HL-60/S4 treated with phorbol 12-myristate 13-acetate at 8.2 ng/mL for 4 days and 3 days (cell line): ENCODE results near the gene PARVB.
"Not testable (repeated sequence)": the region's sequence is repeated elsewhere in the genome, so short reads cannot be mapped to it uniquely, and the experiment has no call there.

Experiments
- in situ Hi-C: fragments of 300-500 bp; cut with MboI; formaldehyde crosslinking; loops from 2 replicates; pipeline ENCODE4 v1.15.0; 2022; ENCODE audit warnings: low sequenced_read_pairs

PARVB gene

DNA sequence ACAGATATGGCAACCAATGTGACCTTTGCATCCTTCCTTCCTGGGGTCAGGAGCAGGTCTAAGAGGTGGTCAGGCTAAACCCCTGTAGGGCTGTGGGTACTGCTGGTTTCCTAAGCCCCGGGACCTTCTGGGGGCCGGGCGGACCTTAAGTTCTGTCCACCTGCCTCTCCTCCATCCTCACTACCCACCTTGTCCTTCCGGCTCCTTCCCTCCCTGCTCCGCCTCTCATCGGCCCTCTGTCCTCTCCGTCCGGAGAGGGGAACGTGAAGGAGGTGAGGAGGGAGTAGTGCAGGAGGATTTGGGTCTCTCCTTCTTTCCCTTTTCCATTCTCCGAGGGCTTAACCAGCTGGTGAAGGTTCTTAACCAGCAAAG is 28.3 kb upstream of the PARVB start:
- in situ Hi-C loops: loop anchor here (5.0 to 25.0 kb wide), 2 partner anchors 92 to 642 kb away; no protein-coding TSS in a partner anchor

DNA sequence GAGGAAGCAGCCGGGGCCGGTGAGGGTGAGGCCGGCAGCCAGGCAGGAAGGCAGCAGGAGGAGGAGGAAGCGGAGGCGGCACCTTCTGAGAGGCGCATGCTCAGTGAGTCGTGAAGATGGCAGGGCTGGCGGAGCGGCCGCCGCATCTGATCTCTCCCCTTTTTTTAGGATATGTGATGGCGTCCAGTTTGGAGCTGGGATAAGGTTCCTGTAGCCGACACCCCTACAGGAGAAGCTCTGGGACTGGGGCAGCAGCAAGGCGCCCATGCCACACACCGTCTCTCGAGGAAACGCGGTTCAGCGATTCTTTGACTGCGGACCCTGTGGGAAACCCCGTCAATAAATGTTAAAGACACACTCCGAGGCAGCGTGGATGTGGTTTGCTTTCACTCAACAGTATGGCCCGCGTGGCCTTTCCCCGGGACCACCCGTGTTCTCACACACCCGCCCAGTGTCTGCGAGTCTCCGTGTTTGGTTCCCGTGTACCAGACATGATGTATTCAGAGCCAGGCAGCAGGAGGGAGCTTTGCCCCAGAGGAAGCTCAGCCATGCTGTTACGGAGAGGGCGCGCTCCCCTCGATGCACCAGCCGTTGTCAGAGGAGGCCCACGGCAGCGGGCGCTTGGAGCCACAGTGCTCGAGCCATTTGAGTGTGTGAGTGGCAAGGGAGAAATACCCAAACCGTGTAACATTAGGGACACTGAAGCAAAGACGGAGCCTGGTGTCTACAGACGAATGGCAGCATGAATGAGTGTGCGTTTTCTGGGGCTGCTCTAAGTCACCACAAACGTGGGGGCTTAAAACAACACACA is 27.7 kb upstream of the PARVB start:
- in situ Hi-C loops: loop anchor here (5.0 to 25.0 kb wide), 2 partner anchors 91 to 641 kb away; no protein-coding TSS in a partner anchor

DNA sequence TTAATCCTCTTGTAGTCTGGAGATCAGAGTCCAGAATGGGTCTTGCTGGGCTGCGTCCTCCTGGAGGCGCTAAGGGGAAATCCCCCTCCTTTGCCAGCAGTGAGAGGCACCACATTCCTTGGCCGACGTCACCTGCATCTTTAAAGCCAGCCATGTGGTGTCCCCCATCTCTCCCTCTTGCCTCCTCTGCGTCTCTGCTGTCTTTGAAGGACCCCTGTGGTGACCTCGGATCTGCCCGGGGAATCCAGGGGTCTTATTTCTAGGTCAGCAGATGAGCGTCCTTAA is 27.2 kb upstream of the PARVB start:
- in situ Hi-C loops: loop anchor here (5.0 to 25.0 kb wide), 2 partner anchors 90 to 640 kb away; no protein-coding TSS in a partner anchor

- in situ Hi-C loops: loop anchor here (5.0 to 25.0 kb wide), 2 partner anchors 89 to 639 kb away; no protein-coding TSS in a partner anchor
Observed at GRCh38 chr22:43998679-43999264, 25.3 kb upstream of the PARVB start.

DNA sequence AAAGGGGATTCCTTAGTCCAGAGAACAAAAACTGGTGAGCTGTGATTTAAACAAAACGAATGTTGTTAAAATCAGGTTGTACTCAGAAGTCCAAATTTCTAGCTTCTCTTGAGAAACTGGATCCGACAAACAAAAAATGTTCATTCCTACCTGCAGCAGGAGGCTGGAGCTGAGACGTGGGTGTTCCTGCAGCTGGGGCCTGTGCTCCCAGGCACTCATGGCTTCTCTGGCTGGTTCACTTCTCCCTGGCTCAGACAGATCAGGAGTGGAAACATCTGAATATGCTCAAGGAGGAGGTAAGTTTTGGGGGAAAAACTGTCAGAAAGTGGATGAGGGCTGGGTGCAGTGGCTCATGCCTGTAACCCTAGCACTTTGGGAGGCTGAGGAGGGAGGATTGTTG is 24.7 kb upstream of the PARVB start:
- in situ Hi-C loops: loop anchor here (5.0 to 25.0 kb wide), 2 partner anchors 88 to 638 kb away; no protein-coding TSS in a partner anchor

- in situ Hi-C loops: no loop called here
Observed at GRCh38 chr22:44000123-44000522, 24.0 kb upstream of the PARVB start.

- in situ Hi-C loops: no loop called here
Observed at GRCh38 chr22:44001521-44001920, 22.6 kb upstream of the PARVB start.

GRCh38 chr22:44002324-44002723 is 21.8 kb upstream of the PARVB start:
- in situ Hi-C loops: no loop called here

- in situ Hi-C loops: no loop called here
Observed at GRCh38 chr22:44002997-44003396, 21.1 kb upstream of the PARVB start.

DNA sequence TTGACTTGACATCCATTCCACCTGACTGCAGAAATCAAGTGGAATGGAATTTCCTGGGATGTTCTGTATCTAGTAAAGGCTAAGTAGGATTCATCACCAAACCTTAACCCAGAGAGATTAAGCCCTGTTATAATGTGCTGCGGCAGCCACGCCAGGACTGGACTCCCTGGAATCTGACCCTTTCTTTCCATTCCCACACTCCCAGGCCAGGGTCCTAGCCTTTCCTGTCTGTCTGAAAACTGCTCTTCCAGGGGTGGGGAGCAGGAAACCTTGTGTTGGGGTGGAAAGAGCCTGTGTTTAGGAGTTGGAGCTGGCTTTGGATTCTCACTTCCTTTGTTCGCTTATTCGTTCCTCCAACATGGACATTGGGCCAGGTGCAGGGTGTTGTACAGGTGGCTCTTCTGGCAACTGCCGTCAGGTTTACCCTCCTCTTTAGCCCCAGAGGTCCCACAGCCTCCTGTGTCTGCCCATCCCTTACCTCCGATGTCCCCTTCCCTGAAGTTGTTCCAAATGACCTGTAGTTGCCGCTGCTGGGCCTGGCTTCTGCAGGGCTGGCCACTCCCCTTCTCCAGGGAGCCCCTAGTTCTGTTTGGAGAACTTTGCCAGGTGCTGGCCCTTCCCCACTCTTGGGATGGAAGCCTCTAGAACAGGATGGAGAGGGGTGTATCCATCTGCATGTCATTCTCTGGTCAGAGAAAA is 20.5 kb upstream of the PARVB start:
- in situ Hi-C loops: no loop called here

DNA sequence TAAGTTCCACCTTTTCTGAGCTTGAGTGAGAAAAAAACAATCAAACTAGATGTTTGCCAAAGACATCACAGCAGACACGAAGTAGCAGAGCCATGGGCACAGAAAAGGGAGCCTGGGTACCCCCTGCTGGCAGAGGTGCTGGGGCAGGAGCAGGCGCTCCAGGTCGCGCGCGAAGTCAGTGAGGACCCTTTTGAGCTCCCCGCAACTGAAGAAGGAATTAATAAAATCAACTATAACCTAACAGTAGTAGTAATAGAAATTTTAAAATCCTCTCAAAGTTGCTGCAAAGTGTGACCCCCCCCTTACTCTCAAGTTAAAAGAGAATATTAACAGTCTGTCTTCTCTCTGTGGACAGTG is 20.0 kb upstream of the PARVB start:
- in situ Hi-C loops: no loop called here

DNA sequence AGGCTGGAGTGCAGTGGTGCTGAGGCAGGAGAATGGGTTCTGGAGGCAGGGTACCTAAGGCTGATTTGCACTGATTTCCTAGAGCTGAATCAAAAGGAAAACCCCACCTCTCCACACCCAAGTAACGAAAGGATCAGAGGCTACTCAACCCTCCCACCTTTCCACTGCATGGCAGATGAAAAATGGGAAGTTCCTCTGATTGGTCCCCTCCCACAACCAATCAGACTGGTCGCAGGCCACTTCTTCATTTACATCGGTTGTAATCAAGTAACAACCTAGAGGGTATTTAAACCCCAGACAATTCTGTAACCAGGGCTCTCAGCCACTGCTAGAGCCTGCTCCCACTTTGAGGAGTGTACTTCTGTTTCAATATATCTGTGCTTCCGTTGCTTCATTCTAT is 18.6 kb upstream of the PARVB start:
- in situ Hi-C loops: no loop called here

DNA sequence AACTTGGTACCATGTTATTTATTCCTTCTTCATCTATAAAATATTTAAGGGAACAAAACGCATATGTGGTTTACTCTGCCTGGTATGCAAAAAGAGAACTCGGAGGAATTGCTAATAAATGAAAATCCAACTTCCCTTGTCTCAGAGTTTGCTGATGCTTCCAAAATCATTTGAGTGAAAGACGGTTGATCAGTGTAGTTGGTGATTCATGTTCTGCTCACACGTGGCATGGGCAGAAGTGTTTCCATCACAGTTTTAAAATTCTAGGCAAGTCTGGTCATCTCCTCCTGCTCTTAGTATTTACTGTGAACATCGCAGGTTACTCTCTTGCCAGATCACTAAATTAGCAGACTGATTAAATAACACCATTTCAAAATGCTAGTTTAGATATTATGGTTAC is 11.9 kb upstream of the PARVB start:
- in situ Hi-C loops: no loop called here

GRCh38 chr22:44012591-44012990 is 11.5 kb upstream of the PARVB start:
- in situ Hi-C loops: no loop called here

DNA sequence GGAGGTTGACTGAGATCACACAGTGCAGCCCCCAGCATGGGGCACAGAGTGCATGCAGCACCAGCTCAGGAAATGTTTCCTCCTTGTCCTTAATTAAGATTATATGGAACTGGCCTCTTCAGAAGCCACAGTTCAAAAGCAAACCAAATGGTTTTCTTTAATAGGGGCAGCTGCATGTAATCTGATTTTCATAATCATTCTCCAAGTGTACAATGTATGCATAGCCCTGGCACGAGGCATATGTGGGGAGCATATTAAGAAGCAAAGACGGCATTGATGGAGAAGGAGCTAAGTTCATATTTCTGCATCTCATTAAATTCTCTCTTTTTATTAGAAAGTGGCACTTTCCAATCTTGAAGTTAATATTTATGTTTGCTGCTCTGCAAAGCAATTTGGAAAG is 9.9 kb upstream of the PARVB start:
- in situ Hi-C loops: no loop called here

GRCh38 chr22:44016586-44016985 is 7.5 kb upstream of the PARVB start:
- in situ Hi-C loops: not testable (repeated sequence)

GRCh38 chr22:44018594-44018993 is 5.5 kb upstream of the PARVB start:
- in situ Hi-C loops: no loop called here

DNA sequence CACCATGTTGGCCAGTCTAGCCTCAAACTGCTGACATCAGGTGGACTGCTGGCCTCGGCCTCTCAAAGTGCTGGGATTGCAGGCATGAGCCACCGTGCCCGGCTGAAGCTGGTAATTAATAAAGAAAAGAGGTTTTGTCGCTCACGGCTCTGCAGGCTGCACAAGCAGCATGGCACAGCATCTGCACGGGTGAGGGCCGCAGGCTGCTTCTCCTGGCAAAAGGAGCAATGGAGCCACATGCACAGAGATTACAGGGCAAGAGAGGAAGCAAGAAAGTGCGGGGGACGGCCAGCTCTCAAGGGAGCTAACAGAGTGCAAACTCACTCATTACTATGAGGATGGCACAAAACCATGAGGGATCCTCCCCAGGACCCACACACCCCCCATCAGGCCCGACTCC is 4.7 kb upstream of the PARVB start:
- in situ Hi-C loops: no loop called here

GRCh38 chr22:44019846-44020245 is 4.3 kb upstream of the PARVB start:
- in situ Hi-C loops: no loop called here

DNA sequence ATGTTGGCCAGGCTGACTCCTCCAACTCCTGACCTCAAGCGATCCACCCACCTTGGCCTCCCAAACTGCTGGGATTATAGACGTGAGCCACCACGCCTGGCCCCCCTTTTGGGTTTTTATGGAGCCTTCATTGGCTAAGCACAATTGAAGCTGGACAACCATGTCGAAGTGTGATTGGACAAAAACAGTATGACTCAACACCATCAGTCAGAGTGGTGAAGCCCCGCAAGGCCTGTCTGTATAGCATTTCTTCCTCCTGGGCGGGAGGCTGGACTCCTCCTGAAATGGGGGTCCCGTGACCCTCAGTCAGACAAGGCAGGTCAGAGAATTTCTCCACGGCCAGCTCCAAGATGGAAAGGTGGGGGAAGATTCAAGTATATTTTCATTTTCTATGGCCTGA is 3.1 kb upstream of the PARVB start:
- in situ Hi-C loops: no loop called here

- in situ Hi-C loops: no loop called here
Observed at GRCh38 chr22:44023404-44024287, 456 bp upstream of the PARVB start.
